ENCODE results near the gene ACIN1. TPM values are rescaled to one million over a fixed set of nuclear protein-coding genes. Genes with fewer than 3 reads are reported as not detected.
A peak's percentile ranks its signal among the peaks of the same experiment; 100 is the strongest.

ACIN1 gene
- total RNA-seq, 1 experiment from 2014 or later: 181 TPM

DNA sequence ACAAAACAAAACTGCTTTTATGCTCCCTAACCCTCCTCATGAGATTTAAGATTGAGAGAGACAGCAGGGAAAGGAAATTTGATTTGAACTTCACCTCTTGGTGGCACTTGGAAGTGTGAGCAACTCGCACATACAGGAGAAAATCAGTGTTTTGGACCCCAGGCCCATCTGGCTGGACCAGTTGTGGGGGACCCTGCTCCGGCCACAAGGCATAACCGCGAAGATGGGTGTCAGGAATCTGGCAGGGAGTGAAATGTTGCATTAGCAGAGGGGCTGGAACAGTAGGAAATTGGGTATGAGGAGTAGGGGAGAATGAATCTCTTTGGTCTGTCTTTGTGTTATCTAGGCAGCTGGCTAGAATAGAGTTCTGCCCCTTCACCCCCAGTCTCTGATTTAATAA is 8.6 kb upstream of the ACIN1 start:
- H3K4me3 Mint-ChIP-seq (ENCODE audit: low read depth, unreplicated experiment): no peak overlapping the region

DNA sequence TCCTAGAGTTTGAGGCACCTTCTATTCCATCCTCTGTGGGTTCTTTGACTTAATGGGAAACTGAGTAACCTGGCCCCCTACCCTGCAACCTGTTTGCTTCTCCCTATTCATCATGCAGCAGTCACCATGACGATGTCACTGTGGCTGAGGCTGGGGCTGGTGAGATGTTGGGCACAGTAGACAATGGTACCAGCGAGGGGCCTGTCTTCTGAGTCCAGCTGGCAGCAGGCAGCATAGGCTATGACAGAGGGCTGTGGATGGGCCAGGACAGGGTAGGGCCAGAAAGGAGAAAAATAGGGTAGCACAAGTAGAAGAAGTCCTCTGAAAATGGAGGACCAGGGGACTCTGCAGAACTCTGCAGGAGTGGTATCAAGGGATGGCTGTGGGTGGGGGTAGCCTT is 7.9 kb upstream of the ACIN1 start:
- intact Hi-C loops (cut with micrococcal nuclease; ENCODE audit: unreplicated experiment): no loop called here

More for the DNA sequence above, 8.6 kb upstream of the ACIN1 start:
- Mint-ChIP-seq H3K4me1 (ENCODE audit: low read depth, unreplicated experiment) (no peaks in the 10 kb centered on the region), H3K9me3 (ENCODE audit: low read depth, unreplicated experiment) (no peaks in the 10 kb centered on the region), H3K27me3 (ENCODE audit: unreplicated experiment) (peaks cover 35% of the 10 kb centered on the region), H3K36me3 (ENCODE audit: insufficient read depth, unreplicated experiment) (peaks cover 10% of the 10 kb centered on the region), H3K27ac (ENCODE audit: unreplicated experiment) (no peak overlapping the region)
- TF ChIP-seq, protein P1, sequence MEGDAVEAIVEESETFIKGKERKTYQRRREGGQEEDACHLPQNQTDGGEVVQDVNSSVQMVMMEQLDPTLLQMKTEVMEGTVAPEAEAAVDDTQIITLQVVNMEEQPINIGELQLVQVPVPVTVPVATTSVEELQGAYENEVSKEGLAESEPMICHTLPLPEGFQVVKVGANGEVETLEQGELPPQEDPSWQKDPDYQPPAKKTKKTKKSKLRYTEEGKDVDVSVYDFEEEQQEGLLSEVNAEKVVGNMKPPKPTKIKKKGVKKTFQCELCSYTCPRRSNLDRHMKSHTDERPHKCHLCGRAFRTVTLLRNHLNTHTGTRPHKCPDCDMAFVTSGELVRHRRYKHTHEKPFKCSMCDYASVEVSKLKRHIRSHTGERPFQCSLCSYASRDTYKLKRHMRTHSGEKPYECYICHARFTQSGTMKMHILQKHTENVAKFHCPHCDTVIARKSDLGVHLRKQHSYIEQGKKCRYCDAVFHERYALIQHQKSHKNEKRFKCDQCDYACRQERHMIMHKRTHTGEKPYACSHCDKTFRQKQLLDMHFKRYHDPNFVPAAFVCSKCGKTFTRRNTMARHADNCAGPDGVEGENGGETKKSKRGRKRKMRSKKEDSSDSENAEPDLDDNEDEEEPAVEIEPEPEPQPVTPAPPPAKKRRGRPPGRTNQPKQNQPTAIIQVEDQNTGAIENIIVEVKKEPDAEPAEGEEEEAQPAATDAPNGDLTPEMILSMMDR (IDR thresholded peaks at IDR 0.05; ENCODE audit: unreplicated experiment): no peak
- intact Hi-C loops (cut with micrococcal nuclease; ENCODE audit: unreplicated experiment): no loop called here
- no peak for DNase-seq
- no TSS peak for BruUV-seq (replicated peaks)
- CTCF ChIA-PET: no interaction called here

DNA sequence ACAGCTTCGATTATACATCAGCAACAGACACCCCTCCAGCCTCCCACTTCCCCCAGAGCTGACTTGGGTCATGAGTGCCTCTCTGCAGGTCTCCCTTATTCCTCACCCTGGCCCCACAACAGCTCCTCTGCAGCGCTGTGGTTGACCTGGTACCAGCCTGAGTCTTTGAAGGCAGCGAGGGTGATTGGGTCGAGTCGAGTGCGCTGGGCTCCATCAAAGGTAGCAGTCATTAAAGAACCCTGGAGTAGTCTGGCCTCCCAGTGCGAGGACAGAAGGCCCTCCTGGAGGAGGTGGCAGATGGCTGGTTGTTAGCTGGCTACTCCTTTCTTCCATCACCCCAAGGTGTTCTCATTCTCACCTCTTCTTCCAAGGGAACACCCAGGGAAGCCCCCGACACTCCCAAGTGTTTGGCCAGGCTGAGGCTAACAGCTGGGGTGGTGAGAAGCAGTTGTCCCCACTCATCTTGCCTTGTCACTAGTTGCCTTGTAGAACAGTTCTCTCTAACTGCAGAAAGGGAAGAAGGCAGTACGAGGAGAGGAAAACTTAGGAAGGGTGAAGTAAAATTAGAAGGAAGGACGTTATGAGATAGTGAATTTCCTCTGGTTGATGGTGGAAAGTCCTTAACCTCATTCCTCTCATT is 7.2 kb upstream of the ACIN1 start:
- no peaks in the 10 kb centered on the region for H3K9me3 Mint-ChIP-seq (ENCODE audit: low read depth, unreplicated experiment)
- H3K27ac Mint-ChIP-seq (ENCODE audit: unreplicated experiment): peak overlapping the region; percentile 30
- TF ChIP-seq, protein P1 (IDR thresholded peaks at IDR 0.05; ENCODE audit: unreplicated experiment): no peak
- CTCF ChIA-PET: no interaction called here
- no peaks in the 10 kb centered on the region for H3K4me1 Mint-ChIP-seq (ENCODE audit: low read depth, unreplicated experiment)
- peaks cover 14% of the 10 kb centered on the region for H3K36me3 Mint-ChIP-seq (ENCODE audit: insufficient read depth, unreplicated experiment)
- no TSS peak for BruUV-seq (replicated peaks)
- peaks cover 35% of the 10 kb centered on the region for H3K27me3 Mint-ChIP-seq (ENCODE audit: unreplicated experiment)
- DNase-seq: no peak
- intact Hi-C loops (cut with micrococcal nuclease; ENCODE audit: unreplicated experiment): no loop called here
- H3K4me3 Mint-ChIP-seq (ENCODE audit: low read depth, unreplicated experiment): no peak overlapping the region

More for the DNA sequence above, 7.9 kb upstream of the ACIN1 start:
- Mint-ChIP-seq H3K36me3 (ENCODE audit: insufficient read depth, unreplicated experiment) (peaks cover 10% of the 10 kb centered on the region), H3K27me3 (ENCODE audit: unreplicated experiment) (peaks cover 35% of the 10 kb centered on the region), H3K4me1 (ENCODE audit: low read depth, unreplicated experiment) (no peaks in the 10 kb centered on the region), H3K27ac (ENCODE audit: unreplicated experiment) (no peak overlapping the region), H3K4me3 (ENCODE audit: low read depth, unreplicated experiment) (no peak overlapping the region), H3K9me3 (ENCODE audit: low read depth, unreplicated experiment) (no peaks in the 10 kb centered on the region)
- TF ChIP-seq, protein P1 (IDR thresholded peaks at IDR 0.05; ENCODE audit: unreplicated experiment): no peak
- CTCF ChIA-PET: no interaction called here
- DNase-seq: no peak
- no TSS peak for BruUV-seq (replicated peaks)

DNA sequence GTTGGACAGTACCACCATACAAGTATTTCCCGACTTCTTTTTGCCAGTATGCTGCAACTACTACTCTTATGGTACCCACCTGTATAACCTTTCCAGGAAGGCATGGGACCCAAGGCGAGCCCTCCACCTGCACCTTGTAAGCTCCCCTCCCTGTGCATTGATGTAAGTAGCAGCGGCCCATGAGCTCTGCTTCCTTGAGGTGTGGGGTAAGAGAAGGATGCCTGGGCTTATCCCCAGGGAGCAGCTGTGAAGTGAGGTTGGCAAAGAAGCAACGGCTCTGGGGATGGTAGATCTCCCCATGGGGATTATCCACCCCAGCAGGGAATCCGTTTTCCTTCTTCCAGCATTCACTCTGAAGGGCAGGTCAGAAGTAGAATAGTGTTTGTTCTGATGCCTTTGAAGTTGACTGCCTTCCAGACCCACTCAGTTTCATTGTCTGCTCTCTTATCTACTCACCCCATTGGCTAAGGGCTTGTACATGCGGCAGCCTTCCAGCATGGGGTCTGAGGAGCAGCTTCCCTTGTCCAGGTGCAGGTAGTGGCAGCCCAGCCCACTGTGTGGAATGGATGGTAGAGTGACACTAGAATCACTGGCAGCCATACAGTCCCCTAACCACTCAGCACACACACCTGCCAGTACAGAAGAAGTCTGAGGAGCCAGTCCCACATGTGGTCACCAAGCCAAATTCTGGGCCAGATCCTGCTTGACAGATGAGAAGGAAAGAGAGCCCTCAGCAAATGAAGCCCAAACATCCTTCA is 6.5 kb upstream of the ACIN1 start:
- no peak for DNase-seq
- Mint-ChIP-seq H3K4me3 (ENCODE audit: low read depth, unreplicated experiment) (no peak overlapping the region), H3K9me3 (ENCODE audit: low read depth, unreplicated experiment) (no peaks in the 10 kb centered on the region), H3K4me1 (ENCODE audit: low read depth, unreplicated experiment) (peaks cover 6% of the 10 kb centered on the region), H3K27ac (ENCODE audit: unreplicated experiment) (no peak overlapping the region), H3K27me3 (ENCODE audit: unreplicated experiment) (peaks cover 35% of the 10 kb centered on the region), H3K36me3 (ENCODE audit: insufficient read depth, unreplicated experiment) (peaks cover 14% of the 10 kb centered on the region)
- intact Hi-C loops (cut with micrococcal nuclease; ENCODE audit: unreplicated experiment): no loop called here
- BruUV-seq (replicated peaks): no TSS peak
- TF ChIP-seq, protein P1 (IDR thresholded peaks at IDR 0.05; ENCODE audit: unreplicated experiment): no peak
- CTCF ChIA-PET: no interaction called here

Data from Calu3 (cell line).